ENCODE results near the gene PUM2.
"Not testable (repeated sequence)": the region's sequence is repeated elsewhere in the genome, so short reads cannot be mapped to it uniquely, and the experiment has no call there.

Gene PUM2, protein sequence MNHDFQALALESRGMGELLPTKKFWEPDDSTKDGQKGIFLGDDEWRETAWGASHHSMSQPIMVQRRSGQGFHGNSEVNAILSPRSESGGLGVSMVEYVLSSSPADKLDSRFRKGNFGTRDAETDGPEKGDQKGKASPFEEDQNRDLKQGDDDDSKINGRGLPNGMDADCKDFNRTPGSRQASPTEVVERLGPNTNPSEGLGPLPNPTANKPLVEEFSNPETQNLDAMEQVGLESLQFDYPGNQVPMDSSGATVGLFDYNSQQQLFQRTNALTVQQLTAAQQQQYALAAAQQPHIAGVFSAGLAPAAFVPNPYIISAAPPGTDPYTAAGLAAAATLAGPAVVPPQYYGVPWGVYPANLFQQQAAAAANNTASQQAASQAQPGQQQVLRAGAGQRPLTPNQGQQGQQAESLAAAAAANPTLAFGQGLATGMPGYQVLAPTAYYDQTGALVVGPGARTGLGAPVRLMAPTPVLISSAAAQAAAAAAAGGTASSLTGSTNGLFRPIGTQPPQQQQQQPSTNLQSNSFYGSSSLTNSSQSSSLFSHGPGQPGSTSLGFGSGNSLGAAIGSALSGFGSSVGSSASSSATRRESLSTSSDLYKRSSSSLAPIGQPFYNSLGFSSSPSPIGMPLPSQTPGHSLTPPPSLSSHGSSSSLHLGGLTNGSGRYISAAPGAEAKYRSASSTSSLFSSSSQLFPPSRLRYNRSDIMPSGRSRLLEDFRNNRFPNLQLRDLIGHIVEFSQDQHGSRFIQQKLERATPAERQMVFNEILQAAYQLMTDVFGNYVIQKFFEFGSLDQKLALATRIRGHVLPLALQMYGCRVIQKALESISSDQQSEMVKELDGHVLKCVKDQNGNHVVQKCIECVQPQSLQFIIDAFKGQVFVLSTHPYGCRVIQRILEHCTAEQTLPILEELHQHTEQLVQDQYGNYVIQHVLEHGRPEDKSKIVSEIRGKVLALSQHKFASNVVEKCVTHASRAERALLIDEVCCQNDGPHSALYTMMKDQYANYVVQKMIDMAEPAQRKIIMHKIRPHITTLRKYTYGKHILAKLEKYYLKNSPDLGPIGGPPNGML

DNA sequence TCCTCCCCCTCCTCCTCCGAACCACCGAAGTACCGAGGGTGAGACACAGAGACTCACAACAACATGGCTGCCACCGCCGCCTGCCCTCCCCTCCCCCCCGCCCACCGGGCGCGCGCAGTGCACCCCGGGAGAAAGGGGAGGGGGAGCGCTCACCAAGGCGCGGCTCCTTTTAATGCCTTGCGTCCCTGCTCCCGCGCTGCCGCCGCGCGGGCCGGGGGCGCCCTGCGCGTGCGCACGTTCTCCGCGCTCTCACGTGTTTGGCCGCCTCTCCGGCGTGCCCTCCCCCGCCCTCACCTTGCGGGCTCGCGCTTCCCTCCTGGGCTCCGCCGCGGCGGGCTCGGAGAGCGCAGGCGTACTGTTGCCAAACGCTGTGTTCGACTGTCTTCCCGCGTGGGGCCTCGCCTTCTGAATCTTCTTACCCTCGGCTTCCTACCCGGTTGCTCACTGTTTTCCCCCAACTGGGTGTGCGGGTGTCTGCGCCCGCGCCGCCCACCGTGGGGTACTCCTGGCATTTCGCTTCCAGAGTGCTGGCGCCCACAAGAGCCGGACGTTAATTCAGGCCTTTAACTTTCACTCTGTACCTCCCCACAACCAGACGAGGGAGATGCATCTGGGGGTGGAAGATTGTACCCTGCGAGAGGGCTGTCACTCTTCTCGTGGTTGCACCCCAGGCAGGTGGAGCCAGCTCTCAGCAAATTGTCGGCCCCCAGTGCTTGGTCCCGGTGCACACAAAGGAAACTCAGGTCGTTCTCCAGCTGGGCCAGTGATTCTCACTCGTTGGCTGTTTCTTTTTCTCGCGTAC, at the start of gene PUM2:
Gene PUM2 (minus strand): TSS at position 92 of the 802 bp plus-strand sequence. CDS start 23,484 bp downstream, outside the sequence.
- peak; percentile 90 for DNase-seq

DNA sequence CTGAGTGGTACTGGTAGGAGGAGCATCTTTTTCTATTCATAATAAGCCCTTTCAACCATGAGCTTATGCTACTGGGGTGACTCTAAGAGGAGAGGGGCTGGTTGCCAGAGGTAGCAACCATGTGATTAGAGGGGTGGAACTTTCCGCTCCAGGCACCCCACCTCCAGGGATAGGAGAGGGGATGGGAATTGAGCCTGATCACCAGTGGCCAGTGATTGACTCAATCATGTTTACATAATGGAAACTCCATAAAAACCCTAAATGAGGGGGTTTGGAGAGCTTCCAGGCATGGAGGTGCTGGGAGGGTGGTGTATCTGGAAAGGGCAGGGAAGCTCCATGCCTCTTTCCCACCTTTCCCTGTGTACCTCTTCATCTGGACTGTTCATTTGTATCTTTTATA, 49.7 kb upstream of the PUM2 start:
- no peak for DNase-seq

DNA sequence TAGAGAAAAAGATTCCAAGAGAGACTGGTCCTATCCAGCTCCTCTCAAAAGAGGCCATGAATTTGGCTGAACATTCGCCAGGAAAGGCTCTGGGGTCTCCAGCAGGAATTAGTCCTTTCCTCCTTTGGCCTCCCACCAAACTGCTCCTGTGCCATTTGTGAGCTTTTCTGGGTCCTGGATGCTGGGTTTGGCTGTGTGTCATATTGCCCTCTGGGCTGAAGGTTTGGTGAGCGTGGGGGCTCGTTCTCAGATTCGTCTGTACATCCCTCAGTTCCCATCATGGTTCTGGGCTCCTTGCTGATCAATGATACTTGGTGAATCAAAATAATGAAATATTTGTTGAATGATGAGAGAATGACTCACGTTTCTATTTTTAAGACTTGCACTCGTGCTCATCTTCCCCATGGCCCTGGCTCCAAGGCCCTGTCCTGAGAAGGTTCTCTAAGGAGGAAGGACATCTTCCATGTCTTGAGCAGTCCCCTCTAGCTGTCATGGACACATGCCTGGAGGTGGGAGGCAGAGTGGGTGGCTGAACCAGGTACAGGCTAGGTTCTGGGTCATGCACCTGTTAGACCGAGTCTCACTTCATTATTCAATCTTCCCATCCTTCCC, 48.4 kb upstream of the PUM2 start:
- no peak for DNase-seq

DNA sequence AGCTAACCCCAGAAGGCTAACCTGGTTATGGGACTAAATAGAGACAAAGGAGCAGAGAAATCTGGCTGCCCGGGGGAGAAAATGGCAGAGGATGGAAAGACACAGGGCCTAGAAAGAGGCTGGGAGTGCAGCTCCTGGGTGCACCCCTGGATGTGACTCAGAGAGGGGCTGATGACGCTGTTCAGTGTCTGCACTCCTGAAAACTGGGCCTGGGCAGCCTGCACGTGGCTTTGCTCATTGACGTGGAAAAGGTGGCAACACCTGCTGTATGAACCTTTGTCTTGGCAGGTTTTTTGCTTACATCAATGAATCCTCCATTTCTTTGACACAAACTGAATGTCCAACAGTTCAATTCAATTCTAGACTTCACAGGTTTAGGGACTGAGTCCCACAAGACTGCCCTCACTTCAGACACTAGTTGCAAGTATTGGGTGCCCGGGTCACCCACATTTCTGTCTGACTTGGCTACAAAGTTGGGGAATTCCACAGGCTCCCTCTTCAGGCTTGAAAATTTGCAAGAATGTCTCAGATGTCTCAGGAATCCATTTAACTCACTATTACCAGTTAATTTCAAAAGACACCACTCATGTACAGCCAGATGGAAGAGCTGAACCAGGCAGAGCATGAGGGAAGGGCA, 47.3 kb upstream of the PUM2 start:
- no peak for DNase-seq

DNA sequence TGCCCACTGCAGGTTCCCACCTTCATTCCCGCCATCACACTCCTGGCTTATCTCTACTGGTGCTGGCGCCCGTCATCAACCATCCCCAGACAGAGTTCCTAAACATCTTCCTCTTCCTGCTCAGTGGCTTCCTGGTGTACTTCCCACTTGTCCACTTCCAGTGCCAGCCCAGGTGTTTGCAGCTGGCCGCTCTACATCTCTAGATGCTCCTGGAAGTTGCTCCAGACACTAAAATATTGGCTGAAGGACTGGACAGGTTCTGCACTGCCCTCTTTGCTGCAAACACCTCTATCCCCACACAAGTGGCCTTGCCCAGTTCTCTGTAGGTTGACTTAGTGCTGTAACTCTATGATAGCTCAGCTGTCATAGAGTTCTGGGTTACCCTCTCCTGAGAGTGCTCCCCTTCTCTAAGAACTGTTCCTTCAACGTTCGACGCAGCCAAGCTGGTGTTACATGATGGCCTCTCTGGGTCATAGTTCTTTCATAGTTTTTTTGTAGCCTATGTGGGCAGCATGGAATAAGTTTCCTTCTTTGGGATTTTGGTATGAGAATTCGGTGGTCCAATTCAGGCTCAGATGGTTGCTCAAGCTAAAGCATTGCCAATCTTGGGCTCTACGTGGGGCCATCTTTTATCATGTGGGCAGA, 45.8 kb upstream of the PUM2 start:
- no peak for DNase-seq

DNA sequence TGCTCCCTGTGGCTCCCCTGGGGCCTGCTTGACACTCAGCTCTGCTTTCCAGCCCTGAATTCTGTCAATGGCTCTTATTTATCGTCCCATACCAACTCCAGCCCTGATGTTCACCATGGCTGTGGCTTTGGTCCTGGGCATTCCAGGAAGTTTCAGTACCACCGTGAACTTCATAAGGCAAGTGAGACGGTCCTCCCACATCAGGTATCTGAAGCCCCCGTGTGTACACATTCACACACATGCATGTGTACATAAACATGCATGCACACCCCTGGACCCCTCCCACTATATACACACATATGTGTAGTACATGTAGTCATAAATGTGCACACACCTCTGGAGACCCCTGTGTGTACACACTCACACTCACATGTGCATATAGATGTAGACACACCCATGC, 43.3 kb upstream of the PUM2 start:
- DNase-seq, result no peak

DNA sequence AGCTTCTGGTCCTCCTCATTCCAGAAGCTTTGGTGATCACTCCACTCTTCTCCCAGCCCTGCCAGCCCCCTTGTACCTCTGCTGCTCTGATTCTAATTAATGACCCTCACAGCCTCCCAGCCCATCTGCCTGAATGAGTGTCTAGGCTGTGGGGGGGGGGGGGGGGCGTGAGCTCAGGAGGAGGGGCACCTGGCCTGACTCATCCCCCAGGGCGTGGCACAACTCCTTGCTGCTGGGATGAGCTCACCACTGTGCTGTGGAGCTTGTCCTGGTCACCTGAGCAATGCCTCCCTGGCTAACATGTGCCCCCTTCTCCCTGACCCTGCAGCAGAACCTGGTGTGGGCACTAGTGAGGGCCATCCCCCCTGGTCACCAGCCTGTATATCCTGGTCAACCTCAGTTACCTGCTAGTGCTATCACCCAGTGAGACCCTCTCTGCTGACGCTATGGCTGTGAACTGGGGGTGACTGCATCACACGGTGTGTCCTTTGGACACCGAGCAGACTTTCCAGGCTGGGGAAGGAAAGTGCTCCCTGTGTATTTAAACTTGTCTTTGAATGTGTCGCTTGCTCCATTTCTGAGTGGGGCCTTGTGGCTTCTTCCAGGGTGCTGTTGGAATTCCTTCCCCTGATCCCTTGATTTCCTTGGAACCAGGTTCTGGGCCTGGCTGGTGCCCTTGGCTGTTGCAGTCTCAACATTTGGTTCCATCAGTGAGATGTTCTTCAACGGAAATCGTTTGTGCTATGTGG, 41.5 kb upstream of the PUM2 start:
- DNase-seq, result no peak

DNA sequence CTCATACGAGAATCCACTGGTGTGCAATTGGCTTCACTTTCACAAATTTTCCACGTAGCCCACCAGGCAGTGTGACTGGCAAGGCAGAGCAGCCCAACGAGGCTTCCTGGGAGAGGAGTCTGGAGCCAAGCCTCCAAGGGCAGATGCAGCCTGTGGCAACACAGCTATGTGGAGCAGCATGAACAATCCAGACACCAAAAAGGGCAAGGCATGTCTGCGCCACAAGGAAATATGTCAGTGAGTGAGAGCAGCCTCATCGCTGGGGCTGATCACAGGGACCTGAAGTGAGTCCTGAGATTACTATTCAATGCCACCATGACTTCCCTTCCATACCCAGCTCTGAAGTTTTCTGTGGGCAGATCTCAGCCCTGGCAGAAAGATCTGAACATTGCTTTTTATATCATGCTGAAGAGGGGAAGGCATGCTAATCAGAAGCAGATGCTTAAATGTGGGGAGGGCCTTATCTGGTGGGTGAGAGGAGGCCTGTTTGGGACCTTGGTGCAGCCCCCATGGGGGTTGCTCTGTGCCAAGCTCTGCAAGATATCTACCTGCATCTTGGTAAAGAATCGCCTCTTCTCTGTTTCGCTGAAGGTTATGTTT, 40.0 kb upstream of the PUM2 start:
- DNase-seq, result no peak

DNA sequence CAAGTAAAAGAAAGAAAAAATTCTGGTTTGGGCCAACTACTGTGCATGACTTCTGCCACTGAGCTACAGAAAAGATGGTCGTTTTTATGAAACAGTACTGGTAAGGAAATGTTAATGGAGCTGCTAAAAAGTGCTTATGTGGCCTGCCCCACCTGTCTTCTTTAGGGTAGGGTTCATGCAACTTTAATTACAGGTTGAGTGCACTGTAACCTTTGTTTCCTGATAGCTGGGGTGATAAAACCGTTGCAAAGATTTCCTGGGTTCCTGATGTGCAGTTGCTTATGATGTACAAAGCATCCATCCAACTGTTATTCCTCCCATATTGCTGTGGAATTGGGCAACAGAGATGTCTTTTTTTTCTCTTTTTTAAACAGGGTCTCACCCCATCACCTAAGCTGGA, 34.3 kb upstream of the PUM2 start:
- no peak for DNase-seq

DNA sequence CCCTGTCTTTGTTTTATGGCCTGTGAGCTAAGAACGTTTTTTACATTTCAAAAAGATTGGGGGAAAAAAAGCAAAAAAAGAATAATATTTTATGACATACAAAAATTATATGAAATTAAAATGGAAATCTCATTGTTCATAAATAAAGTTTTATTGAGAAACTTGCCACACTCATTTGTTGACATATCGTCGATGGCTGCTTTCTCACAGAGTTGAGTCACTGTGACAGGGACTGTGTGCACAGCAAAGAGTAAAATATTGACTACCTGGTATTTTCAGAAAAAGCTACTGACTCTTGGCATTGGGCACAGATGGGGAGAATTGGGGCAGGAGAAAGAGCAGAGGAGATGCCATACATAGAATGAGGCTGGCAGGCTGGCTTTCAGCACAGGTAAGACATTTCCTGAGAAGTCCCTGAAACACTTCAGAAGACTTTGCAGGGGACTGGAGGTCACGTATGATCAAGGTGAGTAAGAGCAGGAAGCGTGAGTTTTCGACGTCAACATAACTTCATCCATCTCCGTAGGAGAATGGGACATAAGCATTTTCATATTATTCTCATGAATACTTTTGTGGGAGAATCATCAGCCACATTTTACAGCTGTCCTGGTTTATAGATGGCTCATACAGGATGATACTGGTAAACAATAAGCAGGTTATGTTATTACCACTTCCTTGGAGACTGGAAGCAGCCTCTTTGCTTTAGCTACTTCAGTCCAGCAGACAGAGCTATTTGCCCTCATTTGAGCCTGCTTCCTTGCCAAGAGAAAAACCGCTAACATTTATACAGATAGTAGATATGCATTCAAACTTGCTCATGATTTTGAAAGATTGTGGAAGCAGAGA, 32.5 kb upstream of the PUM2 start:
- no peak for DNase-seq

DNA sequence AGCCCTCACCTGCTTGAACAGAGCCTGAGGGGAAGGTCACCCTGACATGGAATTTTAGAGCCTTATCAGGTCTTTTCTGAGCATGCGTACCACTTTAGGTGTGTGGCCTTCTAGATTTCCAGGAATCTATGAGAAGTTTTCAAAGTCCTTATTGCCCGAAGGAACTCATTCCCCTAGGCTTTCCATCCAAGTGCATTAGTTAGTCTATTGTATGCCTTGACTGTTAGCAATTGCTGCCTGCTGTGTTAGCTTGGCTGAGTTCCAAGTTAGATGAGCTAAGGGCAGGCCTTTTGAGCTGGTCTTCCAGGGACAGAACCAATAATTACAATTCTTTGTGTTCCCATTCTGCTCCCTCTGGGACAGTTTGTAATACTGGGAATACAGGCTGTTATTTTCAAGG, 30.8 kb upstream of the PUM2 start:
- peak; percentile 58 for DNase-seq

DNA sequence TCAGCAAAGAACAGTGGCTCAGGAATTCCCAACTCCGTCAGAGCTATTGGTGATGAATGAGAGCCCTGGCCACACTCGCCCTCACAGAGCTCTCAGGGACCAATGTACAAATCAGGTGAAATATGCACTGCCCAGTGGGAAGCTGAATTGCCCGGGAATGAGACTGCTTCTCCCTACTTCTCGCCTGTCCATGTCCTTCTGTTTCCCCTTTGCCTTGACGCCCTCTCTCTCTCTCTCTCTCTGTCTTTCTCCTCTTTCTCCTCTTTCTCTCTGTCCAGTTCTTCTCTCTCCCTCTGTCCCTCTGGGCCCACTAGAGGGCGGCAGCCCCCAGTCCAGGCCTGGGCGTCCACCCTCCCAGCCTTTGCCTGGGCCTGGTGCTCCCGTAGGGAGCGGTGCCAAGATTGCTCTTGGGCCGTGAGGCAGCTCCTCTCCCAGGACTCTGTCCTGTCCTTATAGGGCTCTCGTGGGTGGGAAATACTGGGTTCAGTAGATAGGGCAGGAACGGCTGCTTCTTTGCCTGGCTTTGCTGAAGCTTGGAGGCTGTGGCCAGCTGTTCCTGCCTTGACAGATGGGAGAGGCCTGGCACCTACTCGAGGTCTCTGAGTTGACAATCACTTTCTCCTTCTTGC, 28.4 kb upstream of the PUM2 start:
- peak; percentile 43 for DNase-seq

DNA sequence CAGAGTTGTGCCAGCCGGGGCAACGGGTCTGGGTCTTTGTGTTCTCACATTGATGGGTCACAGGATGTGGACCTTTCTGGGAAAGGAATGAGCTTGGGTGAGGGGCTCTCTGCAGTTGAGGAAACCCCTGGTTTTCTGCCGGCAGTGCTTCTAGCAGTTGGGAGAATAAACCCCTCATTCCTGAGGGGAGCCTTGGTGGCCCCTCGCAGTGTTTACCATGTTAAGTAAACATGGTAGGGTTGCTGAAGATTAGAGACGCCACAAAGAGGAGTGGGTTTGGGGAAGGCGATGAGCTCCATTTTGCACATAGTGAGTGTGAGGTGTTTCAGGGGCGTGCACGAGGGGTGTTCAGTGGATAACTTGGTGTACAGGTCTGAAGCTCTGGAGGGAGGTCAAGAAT, 27.7 kb upstream of the PUM2 start:
- DNase-seq, result no peak

DNA sequence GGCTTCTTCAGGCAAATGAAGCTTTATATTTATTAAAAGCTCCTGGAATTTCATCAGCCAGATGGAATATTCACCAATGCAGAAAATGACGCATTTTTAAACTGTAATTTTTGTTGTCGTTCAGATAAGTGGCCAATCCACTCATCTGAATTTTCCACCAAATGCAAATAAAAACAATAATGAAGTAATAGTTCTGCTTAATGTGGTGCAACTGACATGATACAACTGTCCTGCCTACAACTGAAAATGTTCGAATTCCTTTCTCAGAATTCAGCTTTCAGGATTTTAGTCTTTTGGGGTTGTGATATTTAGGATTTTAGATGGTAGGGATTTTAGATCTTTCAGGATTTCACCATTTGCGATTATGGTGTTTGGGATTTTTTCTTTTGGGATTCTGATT, 27.1 kb upstream of the PUM2 start:
- DNase-seq, result no peak

DNA sequence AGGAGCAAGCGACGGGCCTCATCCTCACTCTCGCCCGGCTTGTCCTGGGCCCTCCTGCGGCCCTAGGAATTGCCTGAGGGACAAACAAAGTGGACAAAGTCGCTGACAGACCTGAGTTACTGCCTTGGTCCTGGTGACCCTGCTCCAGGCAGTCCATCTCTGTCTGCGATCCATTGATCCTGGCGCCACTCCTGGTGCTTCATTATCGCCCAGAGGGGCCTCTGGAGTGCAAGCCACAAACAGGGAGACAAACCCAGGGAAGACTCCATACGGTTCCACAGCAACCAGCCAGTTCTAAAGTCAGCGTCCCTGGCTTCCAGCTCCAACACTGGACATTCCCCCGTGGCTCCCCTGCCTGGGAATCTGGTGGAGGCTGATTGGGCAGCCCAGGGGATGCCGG, 24.3 kb upstream of the PUM2 start:
- not testable (repeated sequence) for DNase-seq

DNA sequence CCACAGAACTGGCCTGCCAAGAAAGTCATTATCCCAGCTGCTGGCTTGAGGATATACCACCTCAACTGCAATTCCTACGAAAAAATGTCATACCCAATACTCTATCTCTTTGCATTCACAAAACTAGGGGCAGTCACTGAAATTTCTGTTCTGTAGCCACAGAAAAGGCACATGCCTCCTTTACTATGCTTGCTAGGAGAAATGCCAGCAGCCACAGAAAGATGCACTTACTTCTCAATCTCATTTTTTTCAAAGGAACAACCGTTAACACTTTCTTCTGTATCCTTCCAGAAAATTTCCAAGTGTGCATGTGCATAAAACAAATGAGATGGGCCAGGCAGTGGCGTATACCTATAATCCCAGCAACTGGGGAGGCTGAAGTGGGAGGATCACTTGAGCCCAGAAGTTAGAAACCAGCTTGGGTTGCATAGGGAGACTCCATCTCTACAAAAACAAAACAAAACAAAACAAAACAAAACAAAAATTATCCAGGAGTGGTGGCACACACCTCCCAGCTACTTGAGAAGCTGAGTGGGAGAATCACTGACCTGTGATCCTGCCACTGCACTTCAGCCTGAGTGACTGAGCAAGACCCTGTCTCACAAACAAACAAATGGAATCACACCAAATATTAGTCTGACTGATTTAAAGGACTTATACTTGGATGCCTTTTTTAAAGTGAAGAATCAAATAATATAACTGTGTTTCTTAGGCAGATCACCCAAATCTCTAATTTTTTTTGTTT, 22.4 kb upstream of the PUM2 start:
- DNase-seq, result no peak

DNA sequence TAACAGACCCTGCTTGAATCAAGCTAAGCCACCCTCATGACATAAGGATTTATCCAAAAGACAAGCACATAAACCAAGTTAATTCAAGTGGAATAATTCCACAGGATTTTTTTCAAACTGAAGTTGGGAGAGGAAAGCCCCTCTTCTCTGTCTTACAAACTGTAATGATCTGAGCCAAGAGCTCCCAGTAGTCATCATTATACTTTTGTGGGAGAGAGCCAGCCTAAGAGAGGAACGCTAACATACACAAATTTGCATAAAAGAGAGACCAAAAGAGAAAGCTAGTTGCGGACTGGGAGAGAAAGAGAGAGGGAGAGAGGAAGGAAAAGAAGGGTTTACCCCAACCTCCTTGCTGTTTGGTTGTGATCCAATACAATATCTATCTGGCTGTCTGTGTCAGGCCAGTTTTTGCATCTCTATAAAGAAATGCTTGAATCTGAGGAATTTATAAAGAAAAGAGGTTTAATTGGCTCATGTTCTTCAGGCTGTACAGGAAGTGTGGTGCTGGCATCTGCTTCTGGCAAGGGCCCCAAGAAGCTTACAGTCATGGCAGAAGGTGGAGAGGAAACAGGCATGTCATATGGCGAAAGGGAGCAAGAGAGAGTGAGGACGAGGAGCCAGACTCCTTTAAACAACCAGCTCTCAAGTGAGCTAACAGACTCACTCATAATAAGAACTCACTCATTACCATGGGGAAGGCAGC, 20.8 kb upstream of the PUM2 start:
- no peak for DNase-seq
